ENCODE data around the gene LRMDA.

The LRMDA gene

GRCh38 chr10:75857269-75857846, 425.9 kb downstream of the LRMDA start:
- DNase-seq, result no peak

GRCh38 chr10:75857896-75858295, 426.5 kb downstream of the LRMDA start:
- DNase-seq, result no peak

GRCh38 chr10:75858339-75858738, 426.9 kb downstream of the LRMDA start:
- DNase-seq, result no peak

- DNase-seq, result peak; percentile 93
Measured at GRCh38 chr10:75859141-75859540, 427.7 kb downstream of the LRMDA start.

GRCh38 chr10:75860009-75860408, 428.6 kb downstream of the LRMDA start:
- DNase-seq, result no peak

- no peak for DNase-seq
Measured at GRCh38 chr10:75861582-75861981, 430.2 kb downstream of the LRMDA start.

- no peak for DNase-seq
Measured at GRCh38 chr10:75862935-75863334, 431.5 kb downstream of the LRMDA start.

GRCh38 chr10:75864717-75865116, 433.3 kb downstream of the LRMDA start:
- no peak for DNase-seq

GRCh38 chr10:75865413-75866299, 434.2 kb downstream of the LRMDA start:
- peak; percentile 37 for DNase-seq

GRCh38 chr10:75866300-75866625, 434.8 kb downstream of the LRMDA start:
- peak; percentile 37 for DNase-seq

- DNase-seq, result no peak
Measured at GRCh38 chr10:75866731-75867130, 435.3 kb downstream of the LRMDA start.

GRCh38 chr10:75868574-75868973, 437.1 kb downstream of the LRMDA start:
- DNase-seq, result peak; percentile 10

GRCh38 chr10:75870039-75870645, 438.7 kb downstream of the LRMDA start:
- no peak for DNase-seq

- DNase-seq, result no peak
Measured at GRCh38 chr10:75875740-75876139, 444.3 kb downstream of the LRMDA start.

GRCh38 chr10:75876710-75877109, 445.3 kb downstream of the LRMDA start:
- no peak for DNase-seq

- peak; percentile 57 for DNase-seq
Measured at GRCh38 chr10:75877877-75878276, 446.5 kb downstream of the LRMDA start.

- DNase-seq, result peak; percentile 63
Measured at GRCh38 chr10:75878586-75878985, 447.2 kb downstream of the LRMDA start.

GRCh38 chr10:75880031-75880775, 448.8 kb downstream of the LRMDA start:
- no peak for DNase-seq

- no peak for DNase-seq
Measured at GRCh38 chr10:75883081-75884072, 452.0 kb downstream of the LRMDA start.

- DNase-seq, result no peak
Measured at GRCh38 chr10:75884808-75885207, 453.4 kb downstream of the LRMDA start.

GRCh38 chr10:75887369-75887768, 455.9 kb downstream of the LRMDA start:
- no peak for DNase-seq
